HG03280 (cell line): Measurements from ENCODE around the gene GH2.
A peak's percentile ranks its signal among the peaks of the same experiment; 100 is the strongest.

Source experiments
- ATAC-seq: cut with Tn5 transposase; IDR thresholded peaks from one replicate; pipeline ENCODE4 v1.9.1; 2021; ENCODE audit warnings: mild to moderate bottlenecking, moderate library complexity; ENCODE audit not compliant: unreplicated experiment

Gene GH2

GRCh38 chr17:63842540-63843386 lies 39.0 kb downstream of the GH2 start, which contains the start of gene SMARCD2:
Gene SMARCD2 (minus strand): TSS chr17:63842685. CDS start chr17:63842674, 11 bp downstream.
- ATAC-seq: peak; percentile 78

GRCh38 chr17:63842173-63842539 lies 39.6 kb downstream of the GH2 start:
- ATAC-seq: peak; percentile 33

GRCh38 chr17:63841350-63842172 lies 40.2 kb downstream of the GH2 start:
- no peak for ATAC-seq

DNA sequence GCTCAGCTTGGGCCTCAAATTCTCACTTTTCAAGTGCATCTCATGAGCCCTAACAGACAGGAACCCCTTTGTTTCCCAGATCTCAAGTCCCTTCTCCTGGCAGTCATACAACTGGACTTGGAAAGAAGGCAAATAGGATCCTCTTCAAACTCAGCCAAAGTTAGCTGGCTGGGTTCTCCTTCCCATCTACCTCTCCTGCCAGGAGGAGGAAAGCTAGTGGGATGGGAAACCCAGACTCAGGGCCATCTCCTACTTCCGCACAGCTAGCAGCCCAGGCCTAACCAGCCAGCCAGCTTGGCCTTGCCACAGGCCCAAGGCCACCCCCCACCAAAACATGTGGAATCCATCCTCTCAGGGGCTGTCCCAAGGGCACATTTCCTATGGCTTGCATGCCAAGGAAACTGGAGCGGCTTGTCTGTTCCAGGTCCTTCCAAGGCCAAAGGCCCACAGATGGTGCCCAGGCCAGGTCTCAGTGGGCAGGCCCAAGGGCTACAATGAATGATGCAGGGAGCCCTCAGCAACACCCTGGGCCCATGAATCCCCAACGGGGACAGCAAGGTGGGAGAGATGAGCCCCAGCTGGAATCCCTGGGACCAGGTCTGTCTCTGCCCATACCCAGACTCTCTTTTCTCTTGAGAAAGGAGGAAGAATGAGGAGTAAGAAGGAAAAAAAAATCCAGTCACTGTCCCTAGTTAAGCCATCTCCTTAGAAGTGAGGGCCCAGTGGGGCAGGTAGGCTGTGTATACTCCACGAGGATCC lies 41.0 kb downstream of the GH2 start:
- no peak for ATAC-seq

- no peak for ATAC-seq
Observed at GRCh38 chr17:63838631-63839171, 43.0 kb downstream of the GH2 start.

DNA sequence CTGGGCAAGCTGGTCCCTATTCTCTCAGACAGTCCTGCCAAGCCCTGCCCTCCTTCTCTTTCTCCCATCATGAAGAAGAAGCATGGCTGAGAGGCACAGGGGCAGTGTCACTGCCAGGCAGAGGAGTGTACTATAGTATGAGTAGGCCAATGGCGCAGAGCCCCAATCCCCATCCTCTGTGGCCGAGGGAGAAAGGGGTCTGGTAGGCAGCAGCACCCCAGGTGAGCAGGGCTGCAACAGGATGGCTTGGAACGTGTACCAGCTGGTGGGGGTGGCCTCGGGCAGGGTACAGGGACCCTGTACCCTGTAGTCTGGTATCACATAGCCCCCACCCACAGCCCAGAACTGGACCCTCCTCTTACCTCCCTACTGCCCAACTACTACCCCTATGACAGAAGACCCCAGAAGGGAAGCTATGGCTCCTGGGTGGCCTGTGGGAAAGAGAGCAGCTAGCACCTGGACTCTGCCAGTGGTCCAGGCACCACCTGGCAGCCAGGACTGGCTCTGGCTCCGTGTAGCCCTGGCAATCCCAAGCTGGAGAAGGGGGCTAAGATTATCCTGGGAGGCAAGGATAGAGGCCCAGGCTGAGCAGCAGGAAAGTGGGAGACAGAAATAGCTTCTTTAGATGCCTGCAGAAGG lies 43.7 kb downstream of the GH2 start:
- ATAC-seq: no peak

GRCh38 chr17:63837480-63837879 lies 44.3 kb downstream of the GH2 start:
- no peak for ATAC-seq

GRCh38 chr17:63836811-63837210 lies 44.9 kb downstream of the GH2 start:
- ATAC-seq: no peak

DNA sequence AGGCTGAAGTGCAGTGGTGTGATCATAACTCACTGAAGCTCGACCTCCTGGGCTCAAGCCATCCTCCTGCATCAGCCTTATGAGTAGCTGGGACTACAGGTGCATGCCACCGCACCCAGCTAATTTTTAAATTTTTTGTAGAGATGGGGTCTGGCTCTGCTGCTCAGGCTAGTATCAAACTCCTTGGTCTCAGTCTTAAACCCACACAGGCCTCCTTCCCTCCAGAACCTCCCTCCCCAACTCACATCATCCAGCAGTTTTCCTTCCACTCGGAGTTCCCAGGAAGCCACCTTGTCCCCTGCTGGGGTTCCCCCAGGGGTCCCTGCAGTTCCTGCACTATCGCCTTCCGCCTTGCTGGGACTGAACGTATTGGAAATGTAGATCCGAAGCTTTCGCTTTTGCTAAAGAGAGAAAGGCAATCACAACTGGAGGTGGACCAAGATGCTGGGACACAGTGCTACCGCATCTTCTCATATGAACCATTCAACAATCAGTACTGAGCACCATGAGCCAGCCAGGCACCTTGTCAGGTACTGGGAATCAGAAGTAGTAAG lies 46.5 kb downstream of the GH2 start:
- ATAC-seq: no peak

GRCh38 chr17:63834431-63835166 lies 47.1 kb downstream of the GH2 start:
- peak; percentile 53 for ATAC-seq

DNA sequence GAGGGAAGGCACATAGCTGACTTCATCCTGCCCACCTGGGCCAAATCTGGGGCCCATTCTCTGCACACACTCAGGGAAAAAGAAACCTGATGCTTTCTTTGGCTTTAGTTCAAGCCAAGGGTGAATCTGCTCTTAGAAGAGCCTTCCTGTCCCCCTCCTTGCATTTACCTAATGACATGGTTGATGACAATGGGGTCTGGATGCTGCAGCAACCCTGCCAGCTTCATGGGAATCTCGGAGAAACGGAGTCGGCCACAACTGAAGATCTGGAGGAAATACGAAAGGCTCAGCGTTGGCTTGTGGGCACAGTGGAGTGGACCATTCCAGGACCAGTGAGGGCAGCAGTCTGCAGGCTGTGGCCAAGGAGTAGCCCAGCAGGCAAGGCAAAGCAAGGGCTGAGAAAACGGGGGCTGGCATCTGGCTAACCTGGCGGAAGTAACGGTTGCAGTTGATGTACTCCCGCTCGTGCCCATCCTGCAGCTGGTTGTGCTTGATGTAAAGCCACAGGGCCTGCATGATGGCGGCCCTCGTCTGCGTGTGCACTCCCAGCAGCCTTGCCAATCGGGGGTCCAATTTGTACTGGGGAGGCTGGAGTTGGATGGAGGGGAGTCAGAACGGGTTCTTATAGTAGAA lies 47.9 kb downstream of the GH2 start:
- no peak for ATAC-seq

DNA sequence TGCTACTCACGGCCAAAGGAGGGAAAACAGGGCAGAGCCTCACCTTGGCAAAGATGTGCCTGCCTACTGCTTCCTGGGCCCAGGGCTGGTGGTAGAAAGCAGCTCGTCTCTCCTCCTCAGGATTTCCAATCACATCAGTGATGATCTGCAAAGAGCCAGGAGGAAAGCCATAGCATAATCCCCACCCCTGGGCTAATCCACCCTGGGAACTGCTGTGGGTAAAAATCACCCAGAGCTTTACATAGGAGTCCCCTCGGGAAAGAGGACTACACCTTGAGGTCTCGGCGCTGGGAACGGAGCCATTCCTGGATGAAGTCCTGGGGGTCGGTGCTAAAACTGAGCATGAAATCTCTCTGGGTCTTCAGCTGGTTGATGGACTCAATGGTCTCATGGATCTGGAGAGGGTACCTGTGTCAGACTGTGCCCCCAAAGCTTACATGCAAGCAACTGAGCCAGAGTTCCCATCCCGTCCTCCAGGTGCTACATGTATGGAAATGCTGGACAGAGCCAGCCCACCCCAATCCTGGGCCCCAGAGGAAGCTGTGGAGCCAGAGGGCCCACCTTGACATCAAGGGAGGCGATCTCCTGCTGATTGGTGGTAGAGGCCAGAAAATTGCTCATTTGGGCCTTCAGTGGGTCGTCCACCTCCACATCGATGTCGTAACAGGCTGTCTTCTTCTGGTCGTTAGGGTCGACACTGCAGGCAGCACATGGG lies 48.6 kb downstream of the GH2 start:
- ATAC-seq: no peak

- no peak for ATAC-seq
Observed at GRCh38 chr17:63832455-63832854, 49.3 kb downstream of the GH2 start.

- ATAC-seq: no peak
Observed at GRCh38 chr17:63832014-63832413, 49.7 kb downstream of the GH2 start.

- ATAC-seq: no peak
Observed at GRCh38 chr17:63831505-63831904, 50.2 kb downstream of the GH2 start.

GRCh38 chr17:63830904-63831491 lies 50.7 kb downstream of the GH2 start:
- ATAC-seq: no peak

DNA sequence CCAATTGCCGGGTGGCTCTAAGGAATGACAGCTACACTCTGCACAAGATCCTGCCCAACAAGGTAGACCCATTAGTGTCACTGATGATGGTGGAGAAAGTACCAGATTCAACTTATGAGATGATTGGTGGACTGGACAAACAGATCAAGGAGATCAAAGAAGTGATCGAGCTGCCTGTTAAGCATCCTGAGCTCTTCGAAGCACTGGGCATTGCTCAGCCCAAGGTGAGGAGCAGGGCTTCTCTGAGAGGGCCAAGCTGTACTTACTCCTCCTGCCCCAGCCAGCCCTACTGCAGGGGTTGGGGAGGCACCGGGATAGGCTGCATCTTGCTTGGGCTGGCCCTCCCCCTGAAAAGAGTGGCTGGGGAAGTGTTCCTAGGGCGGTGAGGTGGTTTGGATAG lies 51.5 kb downstream of the GH2 start:
- no peak for ATAC-seq
